ENCODE data around the gene ARID3B. TPM values are rescaled to one million over a fixed set of nuclear protein-coding genes. Genes with fewer than 3 reads are reported as not detected.

Gene ARID3B
- total RNA-seq, 1 experiment from 2014 or later, result 36.1 TPM

Other genes starting within 250 kb of the ARID3B start
- 0.56 TPM in 1 of 2 replicates, not detected in the other for gene CYP11A1, start 173.6 kb upstream of the ARID3B start, total RNA-seq (2022)
- gene SEMA7A, start 107.3 kb upstream of the ARID3B start, total RNA-seq (2022), result 31.4 and 38.1 TPM in 2 replicates
- 31.4 and 34.4 TPM in 2 replicates for gene UBL7, start 80.1 kb upstream of the ARID3B start, total RNA-seq (2022)
- gene CLK3, start 74.6 kb downstream of the ARID3B start, total RNA-seq (2022), result 49.4 and 54.5 TPM in 2 replicates
- gene EDC3, start 154.8 kb downstream of the ARID3B start, total RNA-seq (2022), result 50.9 and 62.0 TPM in 2 replicates
- 55.5 and 73.8 TPM in 2 replicates for gene CYP1A1, start 184.3 kb downstream of the ARID3B start, total RNA-seq (2022)
- not detected in 2 replicates for gene CYP1A2, start 207.6 kb downstream of the ARID3B start, total RNA-seq (2022)
- 62.7 and 62.8 TPM in 2 replicates for gene CSK, start 240.9 kb downstream of the ARID3B start, total RNA-seq (2022)

Measured in Caco-2 (cell line).